GM21390 (cell line): ENCODE results near the gene DOC2B.
"Not testable (repeated sequence)": the region's sequence is repeated elsewhere in the genome, so short reads cannot be mapped to it uniquely, and the experiment has no call there.

Experiments
- ATAC-seq: cut with Tn5 transposase; IDR thresholded peaks from one replicate; pipeline ENCODE4 v1.9.1; 2021; ENCODE audit not compliant: unreplicated experiment

Gene DOC2B

GRCh38 chr17:181245-182049 lies at the start of gene DOC2B:
Gene DOC2B (minus strand): TSS chr17:181650. CDS start chr17:181479, 171 bp downstream.
- ATAC-seq = no peak

- ATAC-seq = no peak
Measured at GRCh38 chr17:230395-230770, 48.9 kb upstream of the DOC2B start.

DNA sequence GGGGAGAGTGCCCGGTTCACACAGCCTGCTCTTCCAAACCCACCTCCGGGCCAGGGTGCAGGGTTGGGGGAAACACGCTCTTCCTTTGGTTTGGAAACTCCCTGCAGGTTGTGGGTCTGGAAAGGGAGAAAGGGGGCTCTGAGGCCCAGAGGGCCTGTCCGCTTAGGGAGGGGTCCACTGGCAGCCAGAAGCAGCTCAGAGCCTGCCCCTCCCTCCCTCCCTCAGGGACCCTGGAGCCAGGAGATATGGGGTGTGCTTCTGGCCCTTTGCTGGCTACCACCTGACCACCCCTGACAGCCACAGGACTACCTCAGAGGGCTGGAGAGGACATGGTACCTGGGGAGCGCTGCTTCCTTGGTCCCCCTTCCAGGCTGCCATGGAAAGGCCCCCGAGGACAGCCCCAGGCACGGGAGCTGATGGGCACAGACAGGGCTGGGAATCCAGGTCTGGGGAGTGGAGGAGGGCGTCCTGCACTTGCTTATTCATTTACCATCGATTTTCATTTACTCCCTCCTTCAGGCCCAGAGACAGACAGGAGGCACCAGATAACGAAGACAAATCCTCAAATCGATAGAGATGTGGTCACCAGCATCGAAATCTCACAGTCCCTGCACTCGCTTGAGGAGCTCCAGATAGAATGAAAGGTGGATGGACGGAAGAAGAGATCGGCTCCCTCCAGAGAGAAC lies 48.4 kb upstream of the DOC2B start:
- ATAC-seq = no peak

GRCh38 chr17:228951-229708 lies 47.7 kb upstream of the DOC2B start:
- ATAC-seq = no peak

DNA sequence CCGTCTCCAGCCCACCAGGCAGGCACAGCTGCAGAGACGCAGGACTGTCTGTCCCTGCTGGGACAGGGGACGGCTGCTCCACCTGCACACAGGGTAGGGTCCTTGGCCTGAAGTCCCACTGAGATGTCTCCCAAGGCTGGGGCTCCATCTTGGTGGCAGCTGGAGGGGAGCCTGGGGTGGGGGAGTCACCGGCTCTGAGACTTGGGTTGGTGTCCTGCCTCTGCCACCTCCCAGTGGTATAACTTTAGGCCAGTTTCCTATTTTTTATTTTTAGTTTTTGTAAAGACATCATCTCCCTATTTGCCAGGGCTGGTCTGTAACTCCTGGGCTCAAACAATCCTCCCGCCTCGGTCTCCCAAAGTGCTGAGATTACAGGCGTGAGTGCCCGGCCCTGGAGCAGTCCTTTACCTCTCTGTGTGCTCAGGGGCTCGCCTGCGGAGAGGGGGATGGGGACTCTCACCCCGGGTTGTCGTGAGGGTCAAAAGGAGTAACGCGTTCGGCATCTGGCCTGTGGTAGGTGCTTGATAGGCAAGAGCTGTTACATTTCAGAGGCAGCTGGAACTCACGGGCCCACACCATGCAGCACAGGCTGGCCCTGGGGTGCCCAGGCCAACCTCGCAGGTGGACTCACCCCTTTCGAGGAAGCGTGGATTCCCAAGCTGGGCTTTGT lies 46.6 kb upstream of the DOC2B start:
- no peak for ATAC-seq

DNA sequence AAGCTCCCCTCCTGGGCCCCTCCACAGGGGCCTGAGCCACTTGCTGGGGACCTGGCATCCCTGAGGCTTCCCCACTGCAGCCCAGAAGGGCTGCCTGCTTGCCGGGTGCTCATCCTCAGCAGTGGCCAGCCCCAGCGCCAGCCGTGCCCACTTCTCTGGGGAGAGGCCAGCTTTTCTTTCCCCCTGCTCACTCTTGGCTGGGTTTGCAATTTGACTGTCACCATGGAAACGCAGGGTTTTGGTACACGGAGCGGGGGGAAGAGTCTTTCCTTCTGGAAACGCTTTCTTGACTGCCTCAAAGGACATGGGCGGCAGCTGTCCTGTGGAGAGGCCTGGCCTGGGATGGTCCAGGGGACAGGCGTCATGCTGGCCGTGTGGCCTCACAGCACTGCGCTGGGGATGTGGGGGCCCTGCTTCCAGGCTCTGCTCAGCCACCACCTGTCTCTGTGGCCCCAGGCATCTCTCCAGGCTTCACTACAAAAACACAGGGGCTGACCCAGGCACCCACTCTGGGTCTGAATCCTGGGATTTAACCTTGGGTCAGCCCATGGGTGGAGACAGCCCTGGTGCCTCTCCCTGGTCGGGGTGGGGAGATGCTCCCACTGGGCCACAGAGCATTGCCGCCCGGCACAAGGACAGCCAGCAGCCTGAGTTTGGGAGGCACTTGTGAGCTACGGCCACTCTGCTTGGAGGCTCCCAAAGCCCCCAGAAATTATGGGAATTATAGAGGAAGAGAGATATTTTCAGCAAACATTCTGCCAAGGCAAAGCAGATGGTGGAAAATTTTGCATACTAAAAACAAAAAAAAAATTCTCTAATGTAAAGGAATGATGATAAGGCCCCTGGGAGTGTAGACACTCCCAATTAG lies 45.9 kb upstream of the DOC2B start:
- no peak for ATAC-seq

DNA sequence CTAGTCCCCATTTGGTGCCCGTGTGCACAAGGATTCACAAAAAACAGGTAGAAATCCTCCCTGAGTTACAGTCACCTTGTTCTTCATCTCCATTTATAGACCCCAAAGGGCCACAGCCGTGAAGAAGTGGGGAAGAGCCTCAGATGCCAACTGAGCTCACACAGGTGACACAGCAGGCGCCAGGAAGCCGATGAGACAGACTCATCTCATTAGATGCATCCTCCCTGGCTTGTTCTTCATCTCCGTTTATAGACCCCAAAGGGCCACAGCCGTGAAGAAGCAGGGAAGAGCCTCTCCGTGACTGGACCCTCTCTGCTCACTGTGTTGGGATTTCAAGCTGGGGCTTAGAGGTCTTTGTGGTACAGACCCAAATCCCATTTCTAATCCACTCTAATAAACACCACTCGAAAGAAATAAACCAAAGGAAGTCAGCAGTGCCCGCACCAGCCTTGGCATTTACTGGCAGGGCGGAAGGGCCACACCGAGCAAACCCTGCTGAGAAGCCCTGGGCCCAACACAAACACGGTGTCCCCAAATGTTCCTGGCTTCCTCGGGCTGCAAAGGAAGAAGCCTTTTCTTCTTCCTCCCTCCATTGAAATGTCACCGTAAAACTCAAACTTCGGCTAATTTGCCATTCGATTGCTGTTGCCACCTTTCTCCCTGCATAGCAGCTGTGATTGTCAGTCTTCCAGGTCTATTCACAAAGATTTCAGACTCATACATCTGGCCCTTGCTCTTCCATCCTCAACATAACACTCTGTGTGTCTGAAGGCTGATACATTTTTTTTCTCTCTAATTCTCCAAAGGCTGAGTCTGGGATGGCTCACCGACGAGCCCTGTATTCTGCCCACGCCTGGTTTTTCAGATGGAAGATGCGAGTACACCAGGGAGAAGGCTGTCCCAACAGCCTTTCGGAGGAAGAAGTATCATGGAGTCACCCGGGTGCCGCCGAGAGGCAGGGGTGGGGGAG lies 44.9 kb upstream of the DOC2B start:
- ATAC-seq = no peak

DNA sequence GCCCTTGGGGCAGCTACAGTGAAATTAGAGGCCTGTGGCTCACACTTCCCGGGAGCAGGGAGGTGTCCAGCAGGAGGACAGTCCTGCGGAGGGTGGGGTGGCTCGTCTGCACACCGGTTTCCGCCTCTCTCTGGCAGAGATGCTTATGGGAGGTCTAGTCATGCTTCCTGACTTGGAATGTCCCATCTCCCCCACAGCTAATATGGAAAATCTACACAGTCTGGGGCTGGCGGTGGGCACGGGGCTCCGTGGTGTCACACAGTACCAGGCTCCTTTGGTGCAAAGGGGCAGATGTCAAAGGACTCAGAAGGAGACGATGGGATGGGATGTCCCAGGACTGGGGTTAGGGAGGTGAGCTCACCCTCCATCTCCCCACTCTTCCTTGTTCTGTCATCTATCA lies 44.1 kb upstream of the DOC2B start:
- no peak for ATAC-seq

DNA sequence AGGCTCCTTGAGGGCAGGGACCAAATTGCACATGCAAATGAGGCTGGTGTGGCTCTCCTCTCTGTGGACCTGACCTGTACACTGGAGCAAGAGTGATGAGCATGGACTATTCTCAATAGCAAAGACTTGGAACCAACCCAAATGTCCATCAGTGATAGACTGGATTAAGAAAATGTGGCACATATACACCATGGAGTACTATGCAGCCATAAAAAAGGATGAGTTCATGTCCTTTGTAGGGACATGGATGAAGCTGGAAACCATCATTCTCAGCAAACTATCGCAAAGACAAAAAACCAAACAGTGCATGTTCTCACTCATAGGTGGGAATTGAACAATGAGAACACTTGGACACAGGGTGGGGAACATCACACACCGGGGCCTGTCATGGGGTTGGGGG lies 43.1 kb upstream of the DOC2B start:
- ATAC-seq = not testable (repeated sequence)

DNA sequence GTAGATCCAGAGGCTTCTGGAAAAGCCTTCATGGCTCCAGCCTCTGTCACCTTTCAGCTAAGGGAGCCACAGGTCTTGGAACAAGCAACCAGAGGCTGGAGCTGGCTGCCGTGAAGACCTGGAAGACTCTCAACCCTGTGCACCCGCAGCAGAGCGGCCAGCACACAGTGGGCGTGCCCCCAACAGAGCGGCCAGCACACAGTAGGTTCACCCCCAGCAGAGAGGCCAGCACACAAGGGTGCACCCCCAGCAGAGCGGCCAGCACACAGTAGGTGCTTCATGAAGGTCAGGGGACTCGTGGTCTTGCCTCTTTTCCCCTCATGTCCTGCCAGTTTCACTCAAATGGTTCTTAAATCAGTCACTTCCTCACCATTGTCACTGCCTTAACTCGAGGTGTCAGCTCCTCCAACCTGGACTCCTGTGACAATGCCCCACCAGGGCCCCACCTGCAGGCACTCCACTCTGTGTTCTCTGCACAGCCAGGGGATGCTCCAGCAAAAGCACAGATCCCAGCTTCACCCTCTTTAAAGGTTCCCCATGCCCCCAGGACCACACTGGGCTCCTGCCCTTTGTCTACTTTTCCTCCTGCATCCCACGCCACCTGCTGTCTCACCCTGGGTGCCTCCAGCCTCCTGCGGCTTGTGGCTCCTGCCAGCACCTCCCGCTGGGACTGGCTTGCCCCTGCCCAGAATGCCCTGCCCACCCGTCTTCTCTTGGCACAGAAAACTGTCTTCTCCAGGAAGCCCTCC lies 42.4 kb upstream of the DOC2B start:
- ATAC-seq = no peak

DNA sequence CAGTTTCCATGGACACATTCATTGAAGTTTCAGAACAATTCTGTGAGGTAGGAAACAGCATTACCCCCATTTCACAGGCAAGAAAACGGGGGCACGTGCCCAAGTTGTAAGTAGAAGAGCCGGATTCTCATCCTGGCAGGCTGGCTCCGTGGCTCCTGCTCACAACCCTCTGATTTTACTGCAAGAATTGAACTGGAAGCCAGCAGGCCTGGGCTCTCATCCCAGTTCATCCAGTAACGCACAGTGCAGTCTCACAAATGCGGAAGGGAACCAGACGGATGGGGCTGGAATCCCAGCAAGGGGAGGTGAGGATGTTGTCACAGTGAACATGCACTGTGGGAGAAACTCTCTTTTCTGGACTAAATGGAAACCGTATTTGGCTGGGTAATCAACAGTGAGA lies 40.7 kb upstream of the DOC2B start:
- ATAC-seq = no peak

DNA sequence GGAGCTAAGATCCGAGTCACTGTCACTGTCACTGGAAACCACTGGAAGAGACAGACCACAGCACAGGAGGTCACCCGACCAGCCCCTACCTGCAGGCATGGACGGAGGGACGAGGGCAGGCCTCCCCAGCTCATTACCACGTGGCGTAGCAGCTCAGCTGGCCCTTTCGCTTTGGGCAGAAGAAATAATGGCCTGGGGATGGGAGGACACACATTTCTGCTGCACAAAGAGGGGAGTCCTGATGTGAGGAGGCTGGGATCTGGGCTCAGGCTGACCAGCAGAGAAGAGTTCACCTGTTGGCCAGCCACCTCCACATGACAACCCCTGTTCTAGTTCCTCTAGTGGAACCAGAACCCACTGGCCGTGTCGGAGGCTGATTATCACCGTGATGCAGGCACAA lies 38.2 kb upstream of the DOC2B start:
- ATAC-seq = no peak

GRCh38 chr17:218432-219110 lies 37.1 kb upstream of the DOC2B start:
- no peak for ATAC-seq

DNA sequence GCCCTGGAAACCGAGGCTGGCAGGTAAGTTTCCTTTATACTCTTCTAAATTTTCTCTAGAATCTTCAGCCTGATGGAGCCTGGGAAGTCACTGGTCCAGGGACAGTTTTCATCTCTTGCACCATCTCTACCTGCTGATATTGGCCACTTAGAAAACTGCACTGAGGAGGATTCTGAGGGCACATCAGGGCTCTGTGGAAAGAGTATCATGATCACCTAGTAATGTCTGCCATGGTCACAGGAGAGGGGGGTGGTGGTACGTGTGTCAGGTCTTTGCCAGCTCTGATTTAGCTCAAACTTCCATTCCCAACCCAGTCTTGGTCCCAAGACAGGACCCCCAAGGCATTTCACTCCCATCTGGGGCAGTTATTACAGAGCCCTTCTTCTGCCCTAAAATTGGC lies 35.2 kb upstream of the DOC2B start:
- no peak for ATAC-seq

DNA sequence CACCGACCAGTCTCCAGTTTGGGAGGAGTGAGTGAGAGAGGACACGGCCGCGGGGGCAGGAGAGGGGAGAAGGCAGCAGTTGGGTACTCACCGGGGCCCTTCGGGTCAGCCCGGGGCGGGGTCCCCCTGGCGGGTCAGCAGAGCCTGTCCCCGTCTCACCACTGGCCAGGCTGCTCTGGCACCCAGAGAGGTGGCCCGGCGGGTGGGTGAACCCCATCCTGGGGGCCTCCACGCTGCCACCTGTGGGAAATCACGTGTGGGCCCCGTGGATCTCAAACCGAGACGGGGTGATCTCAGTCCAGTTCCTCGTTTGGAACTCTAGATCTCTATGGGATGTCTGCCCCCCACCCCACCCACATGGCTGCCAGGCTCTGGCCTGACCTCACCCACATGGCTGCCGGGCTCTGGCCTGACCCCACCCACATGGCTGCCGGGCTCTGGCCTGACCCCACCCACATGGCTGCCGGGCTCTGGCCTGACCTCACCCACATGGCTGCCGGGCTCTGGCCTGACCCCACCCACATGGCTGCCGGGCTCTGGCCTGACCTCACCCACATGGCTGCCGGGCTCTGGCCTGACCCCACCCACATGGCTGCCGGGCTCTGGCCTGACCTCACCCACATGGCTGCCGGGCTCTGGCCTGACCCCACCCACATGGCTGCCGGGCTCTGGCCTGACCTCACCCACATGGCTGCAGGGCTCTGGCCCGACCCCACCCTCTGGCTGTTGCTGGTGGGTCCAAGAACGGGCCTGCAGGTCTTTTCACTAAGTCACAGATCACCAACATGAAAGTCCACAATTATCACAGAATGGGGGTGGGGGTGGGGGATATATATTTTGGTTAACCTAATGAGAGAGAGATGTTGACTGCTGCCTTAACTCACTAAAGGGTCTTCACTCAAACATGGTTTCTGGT lies 34.4 kb upstream of the DOC2B start:
- ATAC-seq = not testable (repeated sequence)

- ATAC-seq = no peak
Measured at GRCh38 chr17:214881-215331, 33.5 kb upstream of the DOC2B start.
